GM19025 (cell line): ENCODE results near the gene IPP.
"Not testable (repeated sequence)": the region's sequence is repeated elsewhere in the genome, so short reads cannot be mapped to it uniquely, and the experiment has no call there.

Experiments used
- ATAC-seq: cut with Tn5 transposase; IDR thresholded peaks from one replicate; pipeline ENCODE4 v1.9.1; 2021; ENCODE audit warnings: mild to moderate bottlenecking, low read depth, moderate library complexity; ENCODE audit not compliant: unreplicated experiment

IPP gene

DNA sequence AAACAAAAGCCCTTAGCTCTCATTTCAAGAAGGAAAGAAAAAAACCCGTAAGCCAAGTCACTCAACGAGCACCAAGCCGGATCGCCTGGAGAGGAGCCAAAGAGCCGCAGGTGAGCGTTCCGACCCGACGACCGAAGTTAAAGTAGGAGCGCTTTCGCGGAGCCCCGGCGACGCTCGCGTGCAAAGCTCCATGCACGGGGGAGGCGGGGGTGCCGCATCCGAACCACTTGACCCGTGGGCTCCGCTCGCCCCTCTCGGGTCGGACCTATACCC is 64.5 kb downstream of the IPP start:
- ATAC-seq, result peak; percentile 2

DNA sequence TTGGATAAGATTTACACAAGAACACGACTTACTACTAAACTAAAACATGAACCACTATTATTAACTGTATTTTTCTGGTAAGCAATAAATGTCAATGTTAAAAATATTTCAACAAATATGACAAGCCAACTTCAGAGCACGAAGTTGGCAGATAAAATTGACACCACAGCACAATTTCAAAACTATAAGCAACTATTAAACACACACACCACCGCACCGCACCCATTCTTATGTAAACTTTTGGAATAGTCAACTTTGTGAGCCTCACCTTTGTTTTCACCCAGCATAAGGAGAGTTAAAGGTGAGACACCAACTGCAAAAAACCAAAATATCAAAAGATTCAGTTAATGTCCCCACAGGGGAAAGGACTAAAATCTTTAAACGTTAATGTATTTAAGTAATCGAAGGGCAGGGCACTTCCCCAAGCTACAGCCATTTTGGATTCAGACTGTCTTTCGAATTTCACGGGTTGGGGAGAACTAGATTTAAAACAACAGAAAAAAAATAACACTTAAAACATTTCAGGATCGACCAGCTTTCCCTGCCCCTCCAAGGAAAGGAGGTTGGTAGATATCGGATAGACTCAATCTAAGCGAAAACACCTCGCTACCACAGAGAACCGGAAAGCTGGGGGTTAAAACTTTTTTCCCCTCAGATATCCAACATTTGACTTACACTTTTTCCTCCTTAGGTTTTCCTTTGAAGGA is 65.0 kb downstream of the IPP start:
- no peak for ATAC-seq

DNA sequence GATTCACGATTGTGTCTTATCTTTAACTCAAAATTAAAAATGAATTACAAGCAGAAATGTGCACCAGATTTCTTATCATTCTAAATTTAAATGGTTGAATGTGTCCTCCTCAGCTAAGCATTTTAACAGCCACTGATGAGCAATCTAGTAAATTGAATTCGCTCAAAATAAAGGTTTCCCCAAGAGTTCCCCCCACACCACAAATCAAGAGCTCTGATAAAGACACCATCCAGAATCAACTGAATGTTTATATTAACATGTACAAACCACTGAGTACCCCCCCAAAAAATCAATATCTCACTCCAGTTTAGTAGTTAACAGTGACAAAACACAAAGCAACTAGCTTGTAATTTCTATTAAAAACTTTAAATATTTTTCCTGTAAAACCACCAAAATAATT is 66.1 kb downstream of the IPP start:
- ATAC-seq, result no peak

DNA sequence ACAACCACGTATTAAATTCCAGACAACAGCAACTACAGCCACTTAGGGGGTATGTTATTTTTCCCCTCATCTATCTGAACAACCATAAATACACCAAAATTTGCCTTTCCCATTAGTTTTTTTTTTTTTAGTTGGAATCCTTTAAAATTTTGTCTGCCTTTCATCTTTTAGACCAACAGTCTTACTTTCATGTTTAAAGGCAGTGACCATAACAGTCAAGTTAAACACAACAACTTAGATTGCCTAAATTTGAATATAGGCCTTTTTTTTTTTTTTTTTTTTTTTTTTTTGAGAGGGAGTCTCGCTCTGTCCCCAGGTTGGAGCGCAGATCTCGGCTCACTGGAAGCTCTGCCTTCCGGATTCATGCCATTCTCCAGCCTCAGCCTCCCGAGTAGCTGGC is 67.5 kb downstream of the IPP start:
- no peak for ATAC-seq

DNA sequence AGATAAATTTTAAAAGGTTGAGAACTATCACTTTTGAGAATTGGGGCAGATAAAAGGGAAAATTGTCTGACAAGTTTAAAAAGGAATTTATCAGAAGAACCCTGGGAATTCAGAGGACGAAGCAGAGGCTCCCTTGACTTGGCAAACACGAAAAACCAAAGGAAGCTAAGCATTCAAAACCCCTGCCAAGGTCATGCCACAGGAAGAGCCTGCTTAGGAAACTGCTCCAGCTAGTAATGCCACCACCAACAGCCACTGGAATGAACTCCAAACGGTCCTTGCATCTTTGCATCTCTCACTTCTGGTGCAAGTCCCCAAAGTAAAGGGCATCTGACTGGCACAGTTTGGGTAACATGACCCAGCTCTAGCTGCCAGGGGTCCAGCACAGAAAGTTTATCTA is 71.3 kb downstream of the IPP start:
- no peak for ATAC-seq

DNA sequence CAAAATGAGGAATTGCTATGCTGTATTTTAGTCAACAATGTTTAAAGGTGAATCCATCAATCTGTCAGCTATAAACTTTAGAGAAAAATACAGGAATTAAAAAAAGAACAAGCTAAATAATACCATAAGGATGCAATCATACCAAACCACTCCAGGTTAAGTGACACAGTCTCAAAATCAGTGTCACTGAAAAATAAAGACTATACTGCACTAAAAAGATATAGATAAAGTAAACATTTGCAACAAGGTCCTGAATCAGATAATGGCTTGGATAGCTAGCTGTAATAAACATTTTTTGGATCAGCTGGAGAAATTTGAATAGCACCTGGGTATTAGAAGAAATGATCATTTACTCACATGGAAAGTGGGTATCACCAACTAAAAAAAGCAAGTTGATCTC is 72.0 kb downstream of the IPP start:
- ATAC-seq, result no peak

DNA sequence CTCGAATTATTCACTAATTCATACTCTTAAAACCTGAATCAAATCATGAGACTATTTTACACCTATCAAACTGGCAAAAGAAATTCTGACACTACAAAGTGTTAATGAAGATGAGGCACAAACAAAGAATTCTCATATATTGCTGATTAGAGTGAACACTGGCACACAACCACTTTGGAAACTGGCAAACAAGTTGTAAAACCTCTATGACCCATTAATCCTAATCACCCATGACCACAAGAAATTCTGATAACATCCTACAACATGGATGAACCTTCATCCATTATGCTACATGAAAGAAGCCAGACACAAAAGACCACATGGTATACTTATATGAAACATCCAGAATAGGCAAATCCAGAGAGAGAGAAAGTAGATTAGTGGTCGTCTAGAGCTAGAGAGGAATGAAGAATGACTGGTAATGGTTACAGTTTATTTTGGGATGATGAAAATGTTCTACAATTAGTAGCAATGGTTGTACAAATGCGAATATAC is 72.7 kb downstream of the IPP start:
- ATAC-seq, result no peak

DNA sequence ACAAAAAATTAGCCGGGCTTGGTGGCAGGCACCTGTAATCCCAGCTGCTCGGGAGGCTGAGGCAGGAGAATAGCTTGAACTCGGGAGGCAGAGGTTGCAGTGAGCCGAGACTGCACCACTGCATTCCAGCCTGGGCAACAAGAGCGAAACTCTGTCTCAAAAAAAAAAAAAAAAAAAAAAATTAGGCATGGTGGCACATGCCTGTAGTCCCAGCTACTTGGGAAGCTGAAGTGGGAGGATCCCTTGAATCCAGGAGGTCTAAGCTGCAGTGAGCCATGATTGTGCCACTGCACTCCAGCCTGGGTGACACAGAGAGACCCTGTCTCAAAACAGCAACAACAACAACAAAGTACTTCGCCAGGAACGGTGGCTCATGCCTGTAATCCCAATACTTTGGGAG is 73.9 kb downstream of the IPP start:
- ATAC-seq, result not testable (repeated sequence)

DNA sequence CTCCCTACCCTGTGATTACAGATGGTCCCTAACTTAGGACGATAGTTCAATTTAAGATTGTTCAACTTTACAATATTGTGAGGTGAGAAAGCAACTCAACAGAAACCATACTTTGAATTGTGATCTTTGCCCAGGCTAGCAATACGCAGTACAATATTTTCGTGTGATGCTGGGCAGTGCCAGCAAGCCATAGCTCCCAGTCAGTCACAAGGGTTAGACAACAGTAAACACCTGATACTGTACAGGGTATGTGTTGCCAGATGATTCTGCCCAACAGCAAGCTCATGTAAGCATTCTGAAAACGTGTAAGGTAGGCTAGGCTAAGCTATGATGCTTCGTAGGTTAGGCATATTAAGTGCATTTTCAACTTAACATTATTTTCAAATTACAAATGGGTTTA is 76.0 kb downstream of the IPP start:
- ATAC-seq, result no peak

DNA sequence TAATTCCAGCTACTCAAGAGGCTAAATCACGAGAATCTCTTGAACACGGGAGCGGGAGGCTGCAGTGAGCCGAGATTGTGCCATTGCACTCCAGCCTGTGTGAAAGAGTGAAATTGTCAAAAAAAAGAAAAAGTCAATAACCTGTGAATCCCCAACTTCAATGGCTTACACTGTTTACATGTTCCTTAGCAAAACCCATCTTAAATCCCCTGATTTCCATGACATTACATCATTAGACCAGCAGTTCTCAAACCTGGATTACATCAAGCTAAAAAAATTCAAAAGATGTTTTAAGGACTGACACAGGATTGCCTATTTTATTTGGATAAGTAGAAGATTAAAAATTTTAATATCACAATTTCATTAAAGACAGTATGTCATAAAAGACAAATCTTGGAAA is 76.5 kb downstream of the IPP start:
- ATAC-seq, result no peak

DNA sequence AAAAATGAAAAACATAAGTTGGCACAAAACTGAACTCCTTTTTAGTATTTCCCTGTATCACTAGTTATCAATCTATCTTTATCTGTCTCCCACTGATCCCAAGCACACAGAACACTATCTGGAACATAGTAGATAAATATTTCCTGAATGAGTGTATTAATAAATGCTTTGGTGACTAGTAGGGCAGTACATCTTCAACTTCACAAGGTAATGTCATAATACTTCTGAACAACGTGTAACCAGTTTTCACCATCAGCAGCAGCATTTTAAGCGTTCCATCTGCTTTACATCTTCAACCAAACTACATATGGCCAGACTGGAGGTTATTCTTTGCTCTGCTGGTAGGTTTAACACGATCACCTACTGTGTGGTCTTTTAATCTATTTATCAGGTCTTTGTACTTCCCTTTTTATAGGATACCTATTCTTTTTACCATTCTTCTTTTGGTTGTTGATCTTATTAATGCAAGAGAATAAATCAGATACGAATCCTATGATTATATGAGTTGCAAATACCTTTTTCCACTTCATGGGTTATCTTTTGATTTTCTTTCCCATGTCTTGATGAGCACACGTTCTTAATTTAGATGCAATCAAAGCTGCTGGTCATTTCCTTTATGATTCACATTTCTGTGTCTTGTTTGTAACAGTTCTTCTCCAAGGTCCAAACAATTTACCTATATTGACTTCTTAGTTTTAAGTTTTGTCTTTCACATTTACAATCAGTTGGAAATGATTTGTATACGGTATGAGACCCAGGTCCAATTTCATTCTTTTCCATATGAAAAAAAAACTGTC is 80.4 kb downstream of the IPP start:
- ATAC-seq, result no peak

DNA sequence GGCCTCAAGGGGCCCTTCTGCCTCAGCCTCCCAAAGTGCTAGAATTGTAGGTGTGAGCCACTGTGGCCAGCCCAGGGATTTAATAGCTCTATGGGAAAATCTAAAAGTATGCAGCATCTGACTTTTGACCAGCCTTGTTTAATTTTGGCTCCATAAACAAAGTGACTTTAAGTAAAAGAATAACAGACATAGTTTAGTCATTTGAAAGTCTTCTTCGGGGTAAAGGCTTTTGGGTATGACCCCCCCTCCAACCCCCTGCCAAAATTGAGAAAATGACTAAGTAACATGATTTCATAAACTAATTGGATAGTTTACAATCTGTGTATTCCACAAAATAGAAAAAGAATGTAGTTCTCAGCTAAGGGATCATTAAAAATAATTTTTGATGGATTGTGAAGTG is 81.1 kb downstream of the IPP start:
- no peak for ATAC-seq

DNA sequence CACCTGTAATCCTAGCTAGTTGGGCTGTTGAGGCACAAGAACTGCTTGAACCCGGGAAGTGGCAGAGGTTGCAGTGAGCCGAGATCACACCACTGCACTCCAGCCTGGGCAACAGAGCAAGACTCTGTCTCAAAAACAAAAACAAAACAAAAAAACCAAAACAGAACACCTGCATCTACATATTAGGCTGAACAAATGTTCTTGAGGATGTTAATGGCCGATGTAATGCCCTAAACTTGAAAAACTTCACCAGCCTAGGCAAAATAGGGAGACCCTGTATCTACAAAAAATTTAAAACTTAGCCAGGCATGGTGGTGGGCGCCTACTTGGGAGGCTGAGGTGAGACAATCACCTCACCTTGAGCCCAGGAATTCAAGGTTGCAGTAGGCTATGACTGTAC is 81.9 kb downstream of the IPP start:
- no peak for ATAC-seq

DNA sequence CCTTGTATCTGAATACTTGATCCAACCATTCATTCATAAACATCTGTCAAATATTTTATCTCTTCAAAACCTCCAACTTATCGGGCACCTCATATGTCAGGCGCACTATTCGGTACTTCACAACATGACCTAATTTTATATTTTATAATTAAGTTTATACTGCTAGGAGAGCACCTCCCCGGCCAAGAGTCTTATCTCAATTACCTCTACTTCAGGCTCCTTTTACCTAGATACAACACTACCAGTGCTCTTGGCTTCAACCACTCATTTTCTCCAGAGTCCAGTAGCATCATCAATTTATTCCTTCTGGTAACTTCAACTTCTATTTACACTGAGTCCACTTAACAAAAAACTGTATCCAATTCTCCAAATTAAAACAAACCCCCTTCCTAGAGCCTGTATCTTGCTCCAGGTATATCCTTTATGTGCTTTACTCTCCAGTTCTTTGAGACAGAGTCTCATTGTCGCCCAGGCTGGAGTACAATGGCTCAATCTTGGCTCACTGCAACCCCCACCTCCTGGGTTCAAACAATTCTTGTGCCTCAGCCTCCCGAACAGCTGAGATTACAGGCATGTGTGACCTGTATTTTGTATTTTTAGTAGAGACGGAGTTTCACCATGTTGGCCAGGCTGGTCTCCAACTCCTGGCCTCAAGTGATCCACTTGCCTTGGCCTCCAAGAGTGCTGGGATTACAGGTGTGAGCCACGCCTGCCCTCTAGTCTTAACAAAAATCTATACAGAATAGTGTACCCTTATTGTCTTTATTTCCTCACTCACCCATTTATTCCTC is 82.9 kb downstream of the IPP start:
- ATAC-seq, result no peak

DNA sequence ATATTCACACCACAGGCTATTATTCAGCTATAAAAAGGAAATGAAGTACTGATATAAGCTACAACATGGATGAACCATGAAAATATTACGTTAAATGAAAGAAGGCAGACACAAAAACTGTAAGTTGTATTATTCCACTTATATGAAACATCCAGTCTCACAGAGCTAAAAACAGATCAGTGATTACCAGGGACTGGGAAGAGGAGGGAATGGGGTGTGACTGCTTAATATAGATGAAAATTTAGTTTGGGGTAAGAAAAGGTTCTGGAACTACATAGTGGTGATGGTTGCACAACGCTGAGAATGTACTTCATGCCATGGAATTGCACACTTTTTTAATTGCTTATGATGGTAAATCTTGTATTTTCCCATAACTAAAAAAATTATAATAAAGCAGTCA is 83.6 kb downstream of the IPP start:
- ATAC-seq, result no peak

DNA sequence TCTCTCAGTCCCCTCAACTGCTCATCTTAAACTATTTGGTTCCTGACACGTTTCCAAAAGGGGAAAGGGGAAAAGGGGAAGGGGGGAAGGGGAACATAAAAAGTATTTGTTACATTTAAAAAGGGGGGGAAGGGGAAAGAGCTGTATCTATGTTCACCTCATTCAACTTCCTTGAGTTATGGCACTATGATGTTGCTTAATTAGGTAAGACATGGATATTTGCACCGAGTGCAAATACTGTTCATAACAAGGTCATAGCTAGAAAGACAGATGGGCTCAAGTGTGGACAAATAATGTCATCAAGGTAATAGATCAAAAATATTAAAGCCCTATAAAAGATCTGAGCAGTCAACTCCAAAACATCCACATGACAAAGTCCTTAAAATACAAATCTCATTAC is 90.1 kb downstream of the IPP start:
- no peak for ATAC-seq

DNA sequence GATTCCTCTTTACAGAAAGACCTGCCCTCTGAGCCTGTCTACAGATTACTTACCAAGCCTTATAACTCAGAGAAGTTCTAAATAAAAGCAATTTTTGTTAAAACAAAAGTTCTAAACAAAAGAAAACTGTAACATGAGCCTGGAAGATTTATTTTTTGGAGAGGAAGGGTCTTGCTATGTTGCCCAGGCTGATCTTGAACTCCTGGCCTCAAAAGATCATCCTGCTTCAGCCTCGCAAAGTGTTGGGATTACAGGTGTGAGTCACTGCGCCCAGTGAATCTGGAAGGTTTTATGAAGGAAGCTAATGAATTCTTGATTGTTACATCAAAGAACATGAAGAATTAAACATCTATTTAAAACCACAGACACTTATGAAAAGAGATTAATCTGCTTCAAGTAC is 91.2 kb downstream of the IPP start:
- no peak for ATAC-seq

DNA sequence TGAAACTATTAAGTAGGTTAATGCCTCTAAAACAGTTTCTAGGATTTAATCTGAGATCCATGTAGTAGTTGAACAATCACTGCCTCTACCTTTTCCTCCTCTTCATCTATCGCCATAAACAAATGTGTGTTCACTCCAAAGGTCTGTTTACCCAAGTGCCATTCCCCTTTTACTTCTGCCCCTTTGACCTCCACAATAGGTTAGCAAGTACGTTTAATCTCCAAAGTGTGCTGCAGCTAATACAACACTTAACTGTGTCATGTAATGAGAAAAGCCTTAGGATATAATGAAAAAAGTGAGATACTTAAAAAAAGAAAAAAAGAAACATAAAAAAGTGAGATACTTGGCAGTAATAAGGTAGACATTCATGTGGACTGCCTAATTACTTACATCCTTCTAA is 92.3 kb downstream of the IPP start:
- no peak for ATAC-seq

DNA sequence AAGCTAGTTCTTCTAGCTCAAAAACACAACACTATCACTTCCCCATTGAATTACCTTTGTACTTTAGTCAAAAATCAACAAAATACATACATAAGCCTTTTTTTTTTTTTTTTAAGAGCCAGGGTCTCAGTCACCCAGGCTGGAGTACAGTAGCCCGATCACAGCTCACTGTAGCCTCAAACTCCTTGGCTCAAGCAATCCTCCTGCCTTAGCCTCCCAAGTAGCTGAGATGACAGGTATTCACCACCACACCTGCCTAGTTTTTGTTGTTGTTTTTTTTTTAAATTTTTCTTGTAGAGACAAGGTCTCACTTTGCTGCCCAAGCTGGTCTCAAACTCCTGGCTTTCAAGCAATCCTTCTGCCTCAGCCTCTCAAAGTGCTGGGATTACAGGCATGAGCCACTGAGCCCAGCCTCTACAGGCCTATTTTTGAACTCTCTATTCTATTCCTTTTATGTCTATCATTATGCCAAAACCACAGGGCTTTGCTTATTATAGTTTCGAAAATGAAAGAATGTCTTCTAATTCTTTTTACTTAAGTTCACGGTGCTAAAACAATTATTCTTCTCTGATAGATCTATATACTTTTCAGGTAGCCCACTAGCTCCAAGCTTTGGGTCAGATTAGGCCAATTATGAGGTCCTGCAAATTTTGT is 93.8 kb downstream of the IPP start:
- ATAC-seq, result no peak

DNA sequence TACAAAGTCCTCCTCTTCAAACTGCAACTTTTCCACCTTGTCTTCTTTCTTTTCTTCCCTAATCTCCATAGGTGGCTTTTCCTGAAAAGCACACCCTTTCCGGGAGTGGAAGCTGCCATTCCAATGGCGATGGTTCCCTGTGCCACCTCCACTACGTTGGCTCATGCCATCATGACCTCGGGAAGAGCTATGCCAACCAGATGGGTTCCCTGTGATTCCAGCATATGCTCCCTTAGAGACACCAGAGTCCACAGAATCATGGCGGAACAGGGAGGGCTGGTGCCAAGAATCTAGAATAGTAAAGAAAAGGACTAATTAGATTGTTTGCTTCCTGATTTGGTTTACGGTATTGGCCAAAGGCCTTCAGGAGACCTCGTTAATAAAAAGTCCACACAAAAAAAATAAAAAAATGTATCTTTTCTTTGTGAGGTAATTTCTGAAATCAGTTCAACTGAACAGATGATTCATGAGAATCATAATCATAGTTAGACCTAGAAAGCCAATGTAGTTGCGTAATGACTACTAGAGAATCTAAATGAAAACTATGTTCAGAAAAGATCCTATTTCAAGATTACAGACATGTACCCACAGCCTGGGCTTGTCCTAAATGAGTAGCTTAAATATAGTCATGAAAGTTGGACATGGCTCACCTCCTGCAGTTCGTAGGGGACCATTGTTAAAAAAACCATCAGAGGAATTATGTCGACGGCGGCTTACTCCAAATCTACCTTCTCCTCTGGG is 95.7 kb downstream of the IPP start:
- no peak for ATAC-seq
